HEK293 (cell line): Measurements from ENCODE around the gene CDX2.

Source experiments
- CTCF ChIA-PET: fragments of 350-600 bp; formaldehyde crosslinking; extraction: SDS; loops from one replicate; lab custom pipeline; 2021; ENCODE audit warnings: antibody characterized with exemption; lab: Yijun Ruan, JAX
- POLR2A ChIA-PET: fragments of 300-600 bp; formaldehyde crosslinking; extraction: SDS; loops from one replicate; lab custom pipeline; 2020; ENCODE audit warnings: antibody characterized with exemption, inconsistent platforms; lab: Yijun Ruan, JAX
- H3K27ac ChIP-seq: fragments of 200-500 bp; sonication (Bioruptor generic); 2 replicates; pipeline ENCODE4 v1.5.1; 2014; ENCODE audit warnings: low read depth, low read length, control low read depth, inconsistent platforms; ENCODE audit errors: extremely low read depth
- H3K36me3 ChIP-seq, 2 experiments: fragments of 200-500 bp in 1 of 2; sonication (Bioruptor generic) in 1 of 2; 1 replicate in 1 of 2; 2 replicates in 1 of 2; pipeline ENCODE4 v1.5.1; 2014 to 2017; ENCODE audit warnings: inconsistent platforms in 2 of 2, low read length in 2 of 2; ENCODE audit not compliant: control insufficient read depth in 2 of 2, insufficient read depth in 1 of 2
- H3K4me1 ChIP-seq: fragments of 200-500 bp; sonication (Bioruptor generic); 2 replicates; pipeline ENCODE4 v1.5.1; 2014; ENCODE audit warnings: mild to moderate bottlenecking, low read length, inconsistent platforms; ENCODE audit not compliant: control insufficient read depth, insufficient read depth
- H3K4me3 ChIP-seq: 2 replicates; pipeline ENCODE4 v1.5.1; 2011; ENCODE audit warnings: low read depth, mild to moderate bottlenecking, control low read depth, low read length, moderate library complexity
- H3K9me3 ChIP-seq: fragments of 200-500 bp; sonication (Bioruptor generic); 2 replicates; pipeline ENCODE4 v1.5.1; 2014; ENCODE audit warnings: low read depth, low read length, inconsistent platforms; ENCODE audit not compliant: control insufficient read depth, insufficient read depth
- GLIS2 ChIP-seq: fragments of 450-650 bp; formaldehyde crosslinking; IDR thresholded peaks from 2 replicates; pipeline ENCODE4 v1.5.1; 2016; ENCODE audit warnings: missing biosample characterization, missing genetic modification characterization
- KLF1 ChIP-seq: fragments of 450-650 bp; formaldehyde crosslinking; IDR thresholded peaks from 2 replicates; pipeline ENCODE4 v1.5.1; 2016; ENCODE audit warnings: missing biosample characterization, missing genetic modification characterization
- KLF8 ChIP-seq: fragments of 450-650 bp; formaldehyde crosslinking; IDR thresholded peaks from 2 replicates; pipeline ENCODE4 v1.5.1; 2016; ENCODE audit warnings: missing biosample characterization, missing genetic modification characterization
- MYNN ChIP-seq: fragments of 450-650 bp; formaldehyde crosslinking; IDR thresholded peaks from 2 replicates; pipeline ENCODE4 v1.5.1; 2016; ENCODE audit warnings: missing biosample characterization, missing genetic modification characterization, borderline replicate concordance
- PRDM1 ChIP-seq: fragments of 450-650 bp; formaldehyde crosslinking; IDR thresholded peaks from 2 replicates; pipeline ENCODE4; 2016; ENCODE audit warnings: missing biosample characterization, missing genetic modification characterization
- SCRT2 ChIP-seq: fragments of 450-650 bp; formaldehyde crosslinking; IDR thresholded peaks from 2 replicates; pipeline ENCODE4 v1.5.1; 2016; ENCODE audit warnings: missing biosample characterization, missing genetic modification characterization
- TCF7L2 ChIP-seq: IDR thresholded peaks from 2 replicates; pipeline ENCODE4 v1.6.1; 2011; ENCODE audit warnings: low read depth, mild to moderate bottlenecking, inconsistent platforms, low read length, moderate library complexity, borderline replicate concordance
- ZBTB7A ChIP-seq: fragments of 450-650 bp; formaldehyde crosslinking; IDR thresholded peaks from 2 replicates; pipeline ENCODE4 v1.5.1; 2016; ENCODE audit warnings: low read depth, missing biosample characterization, missing genetic modification characterization
- ZFP37 ChIP-seq: fragments of 450-650 bp; formaldehyde crosslinking; IDR thresholded peaks from 2 replicates; pipeline ENCODE4 v1.5.1; 2016; ENCODE audit warnings: missing biosample characterization, missing genetic modification characterization
- ZNF211 ChIP-seq: fragments of 450-650 bp; formaldehyde crosslinking; IDR thresholded peaks from 2 replicates; pipeline ENCODE4 v1.5.1; 2016; ENCODE audit warnings: low read depth, missing biosample characterization, missing genetic modification characterization
- ZNF221 ChIP-seq: fragments of 450-650 bp; formaldehyde crosslinking; IDR thresholded peaks from 2 replicates; pipeline ENCODE4 v1.5.1; 2017; ENCODE audit warnings: missing biosample characterization, missing genetic modification characterization, borderline replicate concordance
- ZNF341 ChIP-seq: fragments of 450-650 bp; formaldehyde crosslinking; IDR thresholded peaks from 2 replicates; pipeline ENCODE4; 2016; ENCODE audit warnings: low read depth, missing biosample characterization, missing genetic modification characterization
- ZNF791 ChIP-seq: fragments of 450-650 bp; formaldehyde crosslinking; IDR thresholded peaks from 2 replicates; pipeline ENCODE4 v1.5.1; 2016; ENCODE audit warnings: missing biosample characterization, missing genetic modification characterization
- ZXDB ChIP-seq: fragments of 450-650 bp; formaldehyde crosslinking; IDR thresholded peaks from 2 replicates; pipeline ENCODE4 v1.5.1; 2016; ENCODE audit warnings: missing biosample characterization, missing genetic modification characterization
- TF ChIP-seq, protein P1 (sequence below): fragments of 450-650 bp; formaldehyde crosslinking; IDR thresholded peaks from 2 replicates; pipeline ENCODE4 v1.5.1; 2016; ENCODE audit warnings: missing biosample characterization, missing genetic modification characterization
- TF ChIP-seq, protein P2 (sequence below): fragments of 450-650 bp; formaldehyde crosslinking; IDR thresholded peaks from 2 replicates; pipeline ENCODE4 v1.5.1; 2016; ENCODE audit warnings: missing biosample characterization, missing genetic modification characterization, low read depth
- TF ChIP-seq, protein P3 (sequence below): fragments of 450-650 bp; formaldehyde crosslinking; IDR thresholded peaks from 2 replicates; pipeline ENCODE4 v1.5.1; 2017; ENCODE audit warnings: missing biosample characterization, missing genetic modification characterization
- TF ChIP-seq, protein P4 (sequence below): fragments of 450-650 bp; formaldehyde crosslinking; IDR thresholded peaks from 2 replicates; pipeline ENCODE4 v1.5.1; 2016; ENCODE audit warnings: missing biosample characterization, missing genetic modification characterization
- TF ChIP-seq, protein P5 (sequence below): fragments of 450-650 bp; formaldehyde crosslinking; IDR thresholded peaks from 2 replicates; pipeline ENCODE4 v1.5.1; 2016; ENCODE audit warnings: missing biosample characterization, missing genetic modification characterization, low read depth

CDX2 gene

DNA sequence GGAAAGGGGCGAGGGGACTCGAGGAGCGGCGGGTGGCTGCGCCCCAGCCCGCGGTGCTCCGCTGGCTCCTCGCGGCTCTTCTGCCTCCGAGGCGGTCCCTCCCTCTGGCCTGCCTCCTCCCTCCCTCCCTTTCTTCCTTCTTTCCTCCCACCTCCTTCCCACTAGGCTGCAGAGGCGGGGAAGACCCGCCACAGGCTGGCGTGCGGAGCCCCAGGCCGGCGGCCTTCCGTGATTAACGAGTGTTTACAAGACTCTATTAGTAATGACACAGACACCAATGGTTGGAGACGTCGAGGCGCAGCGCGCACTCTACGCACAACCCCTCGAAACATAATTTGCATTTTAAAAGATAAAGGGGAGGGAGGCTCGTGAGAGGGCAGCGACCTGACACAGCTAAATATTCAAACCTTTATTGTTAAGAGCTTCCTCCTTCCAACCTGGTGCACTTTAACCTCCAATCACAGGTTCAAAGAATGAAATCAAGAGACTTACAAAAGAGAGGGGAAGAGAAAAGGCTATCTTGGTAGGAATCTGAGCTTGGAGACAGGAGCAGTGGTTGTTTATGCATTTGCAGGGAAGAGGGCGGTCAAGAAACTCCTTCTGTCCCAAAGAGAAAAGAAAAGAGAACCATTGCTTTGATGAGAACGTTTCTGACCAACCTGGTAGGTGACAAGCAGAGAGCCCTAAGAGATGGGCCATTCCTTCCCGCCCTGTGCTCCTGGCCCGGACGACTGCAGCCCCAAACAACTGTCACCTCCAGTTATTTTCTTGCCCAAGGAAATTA, at the start of gene CDX2 (continued):
- TF ChIP-seq, protein P1, sequence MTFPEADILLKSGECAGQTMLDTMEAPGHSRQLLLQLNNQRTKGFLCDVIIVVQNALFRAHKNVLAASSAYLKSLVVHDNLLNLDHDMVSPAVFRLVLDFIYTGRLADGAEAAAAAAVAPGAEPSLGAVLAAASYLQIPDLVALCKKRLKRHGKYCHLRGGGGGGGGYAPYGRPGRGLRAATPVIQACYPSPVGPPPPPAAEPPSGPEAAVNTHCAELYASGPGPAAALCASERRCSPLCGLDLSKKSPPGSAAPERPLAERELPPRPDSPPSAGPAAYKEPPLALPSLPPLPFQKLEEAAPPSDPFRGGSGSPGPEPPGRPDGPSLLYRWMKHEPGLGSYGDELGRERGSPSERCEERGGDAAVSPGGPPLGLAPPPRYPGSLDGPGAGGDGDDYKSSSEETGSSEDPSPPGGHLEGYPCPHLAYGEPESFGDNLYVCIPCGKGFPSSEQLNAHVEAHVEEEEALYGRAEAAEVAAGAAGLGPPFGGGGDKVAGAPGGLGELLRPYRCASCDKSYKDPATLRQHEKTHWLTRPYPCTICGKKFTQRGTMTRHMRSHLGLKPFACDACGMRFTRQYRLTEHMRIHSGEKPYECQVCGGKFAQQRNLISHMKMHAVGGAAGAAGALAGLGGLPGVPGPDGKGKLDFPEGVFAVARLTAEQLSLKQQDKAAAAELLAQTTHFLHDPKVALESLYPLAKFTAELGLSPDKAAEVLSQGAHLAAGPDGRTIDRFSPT = 0 out of 2 replicates have a peak, but pooled peaks have one; percentile 48
- TF ChIP-seq KLF1 (tag by site-specific recombination) (no peak), ZNF341 (tag by site-specific recombination) (peak; percentile 98), ZFP37 (tag by site-specific recombination) (0 out of 2 replicates have a peak, but pooled peaks have one; percentile 0), TCF7L2 (no peak), KLF8 (tag by site-specific recombination) (0 out of 2 replicates have a peak, but pooled peaks have one; percentile 56), PRDM1 (no peak), ZNF221 (tag by site-specific recombination) (no peak)
- TF ChIP-seq, protein P2, sequence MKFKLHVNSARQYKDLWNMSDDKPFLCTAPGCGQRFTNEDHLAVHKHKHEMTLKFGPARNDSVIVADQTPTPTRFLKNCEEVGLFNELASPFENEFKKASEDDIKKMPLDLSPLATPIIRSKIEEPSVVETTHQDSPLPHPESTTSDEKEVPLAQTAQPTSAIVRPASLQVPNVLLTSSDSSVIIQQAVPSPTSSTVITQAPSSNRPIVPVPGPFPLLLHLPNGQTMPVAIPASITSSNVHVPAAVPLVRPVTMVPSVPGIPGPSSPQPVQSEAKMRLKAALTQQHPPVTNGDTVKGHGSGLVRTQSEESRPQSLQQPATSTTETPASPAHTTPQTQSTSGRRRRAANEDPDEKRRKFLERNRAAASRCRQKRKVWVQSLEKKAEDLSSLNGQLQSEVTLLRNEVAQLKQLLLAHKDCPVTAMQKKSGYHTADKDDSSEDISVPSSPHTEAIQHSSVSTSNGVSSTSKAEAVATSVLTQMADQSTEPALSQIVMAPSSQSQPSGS (tag by site-specific recombination) = no peak
- TF ChIP-seq, protein P3, sequence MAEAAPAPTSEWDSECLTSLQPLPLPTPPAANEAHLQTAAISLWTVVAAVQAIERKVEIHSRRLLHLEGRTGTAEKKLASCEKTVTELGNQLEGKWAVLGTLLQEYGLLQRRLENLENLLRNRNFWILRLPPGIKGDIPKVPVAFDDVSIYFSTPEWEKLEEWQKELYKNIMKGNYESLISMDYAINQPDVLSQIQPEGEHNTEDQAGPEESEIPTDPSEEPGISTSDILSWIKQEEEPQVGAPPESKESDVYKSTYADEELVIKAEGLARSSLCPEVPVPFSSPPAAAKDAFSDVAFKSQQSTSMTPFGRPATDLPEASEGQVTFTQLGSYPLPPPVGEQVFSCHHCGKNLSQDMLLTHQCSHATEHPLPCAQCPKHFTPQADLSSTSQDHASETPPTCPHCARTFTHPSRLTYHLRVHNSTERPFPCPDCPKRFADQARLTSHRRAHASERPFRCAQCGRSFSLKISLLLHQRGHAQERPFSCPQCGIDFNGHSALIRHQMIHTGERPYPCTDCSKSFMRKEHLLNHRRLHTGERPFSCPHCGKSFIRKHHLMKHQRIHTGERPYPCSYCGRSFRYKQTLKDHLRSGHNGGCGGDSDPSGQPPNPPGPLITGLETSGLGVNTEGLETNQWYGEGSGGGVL (tag by site-specific recombination) = peak; percentile 88
- TF ChIP-seq, all 188 proteins: peak for 22

DNA sequence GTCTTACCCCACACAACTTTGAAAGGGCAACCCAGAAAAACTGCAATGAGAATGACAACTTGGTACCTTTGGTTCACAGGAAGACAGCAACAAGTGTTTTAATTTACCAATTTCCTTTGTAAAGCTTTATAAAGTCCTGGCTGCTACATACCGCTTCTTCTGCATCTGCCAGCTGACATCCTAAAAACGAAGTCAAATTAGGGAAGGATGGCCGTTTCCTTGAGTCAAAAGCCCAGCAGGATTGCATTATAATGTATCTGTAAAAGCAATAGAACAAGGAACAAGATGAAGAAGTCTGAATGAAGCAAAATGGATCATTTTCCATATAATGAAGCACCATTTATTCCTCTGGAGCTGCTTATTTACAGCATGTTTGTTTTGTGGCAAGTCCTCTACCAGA, 45.2 kb upstream of the CDX2 start:
- Histone ChIP-seq H3K27ac (no peak overlapping the region), H3K4me1 (no peaks in the 10 kb centered on the region), H3K36me3 (no peaks in the 10 kb centered on the region), H3K9me3 (no peaks in the 10 kb centered on the region), H3K4me3 (no peak overlapping the region)
- CTCF ChIA-PET = no interaction called here
- POLR2A ChIA-PET = no interaction called here
- TF ChIP-seq SCRT2 (tag by site-specific recombination) = 0 out of 2 replicates have a peak, but pooled peaks have one; percentile 10
- no peak for TF ChIP-seq GLIS2 (tag by site-specific recombination)

DNA sequence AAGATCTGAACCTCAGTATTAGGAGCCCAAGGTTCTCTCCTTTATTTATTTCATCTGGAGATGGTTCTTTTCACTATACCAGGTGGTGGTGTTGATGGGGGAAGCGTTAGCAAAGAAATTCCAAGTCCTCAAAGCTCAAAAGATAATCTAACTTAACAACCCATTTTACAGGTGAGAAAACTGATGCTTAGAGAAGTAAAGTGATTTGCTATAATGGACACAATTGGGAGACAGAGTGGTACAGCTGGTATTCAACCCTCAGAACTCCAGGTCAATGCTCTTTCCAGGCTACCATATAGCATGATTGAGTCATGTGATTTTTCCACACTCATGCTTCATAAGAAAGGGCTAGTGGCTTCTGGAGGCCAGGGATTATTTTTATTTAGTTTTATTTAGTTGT, 44.4 kb upstream of the CDX2 start:
- no peaks in the 10 kb centered on the region for H3K9me3 ChIP-seq
- H3K27ac ChIP-seq = no peak overlapping the region
- no peak overlapping the region for H3K4me3 ChIP-seq
- TF ChIP-seq ZBTB7A (tag by site-specific recombination) = no peak
- TF ChIP-seq ZXDB = no peak
- no peak for TF ChIP-seq MYNN
- no peak for TF ChIP-seq PRDM1
- no peak for TF ChIP-seq ZNF211 (tag by site-specific recombination)
- no peak for TF ChIP-seq ZNF791 (tag by site-specific recombination)
- TF ChIP-seq ZNF341 (tag by site-specific recombination) = no peak
- TF ChIP-seq, protein P4, sequence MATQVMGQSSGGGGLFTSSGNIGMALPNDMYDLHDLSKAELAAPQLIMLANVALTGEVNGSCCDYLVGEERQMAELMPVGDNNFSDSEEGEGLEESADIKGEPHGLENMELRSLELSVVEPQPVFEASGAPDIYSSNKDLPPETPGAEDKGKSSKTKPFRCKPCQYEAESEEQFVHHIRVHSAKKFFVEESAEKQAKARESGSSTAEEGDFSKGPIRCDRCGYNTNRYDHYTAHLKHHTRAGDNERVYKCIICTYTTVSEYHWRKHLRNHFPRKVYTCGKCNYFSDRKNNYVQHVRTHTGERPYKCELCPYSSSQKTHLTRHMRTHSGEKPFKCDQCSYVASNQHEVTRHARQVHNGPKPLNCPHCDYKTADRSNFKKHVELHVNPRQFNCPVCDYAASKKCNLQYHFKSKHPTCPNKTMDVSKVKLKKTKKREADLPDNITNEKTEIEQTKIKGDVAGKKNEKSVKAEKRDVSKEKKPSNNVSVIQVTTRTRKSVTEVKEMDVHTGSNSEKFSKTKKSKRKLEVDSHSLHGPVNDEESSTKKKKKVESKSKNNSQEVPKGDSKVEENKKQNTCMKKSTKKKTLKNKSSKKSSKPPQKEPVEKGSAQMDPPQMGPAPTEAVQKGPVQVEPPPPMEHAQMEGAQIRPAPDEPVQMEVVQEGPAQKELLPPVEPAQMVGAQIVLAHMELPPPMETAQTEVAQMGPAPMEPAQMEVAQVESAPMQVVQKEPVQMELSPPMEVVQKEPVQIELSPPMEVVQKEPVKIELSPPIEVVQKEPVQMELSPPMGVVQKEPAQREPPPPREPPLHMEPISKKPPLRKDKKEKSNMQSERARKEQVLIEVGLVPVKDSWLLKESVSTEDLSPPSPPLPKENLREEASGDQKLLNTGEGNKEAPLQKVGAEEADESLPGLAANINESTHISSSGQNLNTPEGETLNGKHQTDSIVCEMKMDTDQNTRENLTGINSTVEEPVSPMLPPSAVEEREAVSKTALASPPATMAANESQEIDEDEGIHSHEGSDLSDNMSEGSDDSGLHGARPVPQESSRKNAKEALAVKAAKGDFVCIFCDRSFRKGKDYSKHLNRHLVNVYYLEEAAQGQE = no peak
- TF ChIP-seq, protein P5, sequence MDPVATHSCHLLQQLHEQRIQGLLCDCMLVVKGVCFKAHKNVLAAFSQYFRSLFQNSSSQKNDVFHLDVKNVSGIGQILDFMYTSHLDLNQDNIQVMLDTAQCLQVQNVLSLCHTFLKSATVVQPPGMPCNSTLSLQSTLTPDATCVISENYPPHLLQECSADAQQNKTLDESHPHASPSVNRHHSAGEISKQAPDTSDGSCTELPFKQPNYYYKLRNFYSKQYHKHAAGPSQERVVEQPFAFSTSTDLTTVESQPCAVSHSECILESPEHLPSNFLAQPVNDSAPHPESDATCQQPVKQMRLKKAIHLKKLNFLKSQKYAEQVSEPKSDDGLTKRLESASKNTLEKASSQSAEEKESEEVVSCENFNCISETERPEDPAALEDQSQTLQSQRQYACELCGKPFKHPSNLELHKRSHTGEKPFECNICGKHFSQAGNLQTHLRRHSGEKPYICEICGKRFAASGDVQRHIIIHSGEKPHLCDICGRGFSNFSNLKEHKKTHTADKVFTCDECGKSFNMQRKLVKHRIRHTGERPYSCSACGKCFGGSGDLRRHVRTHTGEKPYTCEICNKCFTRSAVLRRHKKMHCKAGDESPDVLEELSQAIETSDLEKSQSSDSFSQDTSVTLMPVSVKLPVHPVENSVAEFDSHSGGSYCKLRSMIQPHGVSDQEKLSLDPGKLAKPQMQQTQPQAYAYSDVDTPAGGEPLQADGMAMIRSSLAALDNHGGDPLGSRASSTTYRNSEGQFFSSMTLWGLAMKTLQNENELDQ = no peak
- H3K4me1 ChIP-seq = no peaks in the 10 kb centered on the region
- ChIA-PET POLR2A (no interaction called here), CTCF (interaction anchor here (0.8 kb wide), 1 partner anchor 878 kb away, joined by 3 read pairs; no protein-coding TSS in a partner anchor)
- H3K36me3 ChIP-seq = no peaks in the 10 kb centered on the region
